Liver (tissue), 3 donors: ENCODE data around the gene JMJD1C.

Experiments used
- EGR1 ChIP-seq, 2 donors: IDR thresholded peaks; 2 replicates each; pipeline ENCODE4 v1.6.1; 2016 to 2018; ENCODE audit warnings: antibody characterized with exemption in 2 of 2, low read depth in 2 of 2
- RAD21 ChIP-seq, 2 donors: IDR thresholded peaks; 2 replicates each; pipeline ENCODE4 v1.6.1; 2016; ENCODE audit warnings: antibody characterized with exemption in 2 of 2, mild to moderate bottlenecking in 2 of 2
- TF ChIP-seq, protein P1 (sequence below): fragments of 150-350 bp; IDR thresholded peaks from 2 replicates; pipeline ENCODE4 v1.5.1; 2017; ENCODE audit warnings: improper control_type of control experiment, low read depth, low read length; ENCODE audit not compliant: missing input control
- TF ChIP-seq, protein P2 (sequence below): IDR thresholded peaks from 2 replicates; pipeline ENCODE4 v1.6.1; 2016; ENCODE audit warnings: antibody characterized with exemption, mild to moderate bottlenecking
- donor health status: healthy.
- donor health status: healthy.

DNA sequence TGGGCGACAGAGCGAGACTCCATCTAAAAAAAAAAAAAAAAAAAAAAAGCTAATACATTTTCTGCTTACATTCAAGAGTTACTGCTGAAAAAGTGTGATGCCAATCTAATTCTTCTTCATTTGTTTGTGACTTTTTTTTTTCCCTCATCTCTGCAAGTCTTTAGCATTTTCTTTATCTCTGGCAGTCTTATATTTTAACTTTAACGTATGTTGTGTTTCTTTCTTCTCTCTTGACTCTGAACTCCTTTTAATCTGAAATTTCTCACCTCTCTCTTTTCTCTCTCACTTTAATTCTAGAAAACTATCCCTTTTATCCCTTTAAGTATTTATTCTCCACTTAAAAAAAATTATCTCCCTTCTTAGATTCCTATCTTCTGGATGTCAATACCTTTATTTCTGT, 146.5 kb downstream of the JMJD1C start:
- TF ChIP-seq, protein P1, sequence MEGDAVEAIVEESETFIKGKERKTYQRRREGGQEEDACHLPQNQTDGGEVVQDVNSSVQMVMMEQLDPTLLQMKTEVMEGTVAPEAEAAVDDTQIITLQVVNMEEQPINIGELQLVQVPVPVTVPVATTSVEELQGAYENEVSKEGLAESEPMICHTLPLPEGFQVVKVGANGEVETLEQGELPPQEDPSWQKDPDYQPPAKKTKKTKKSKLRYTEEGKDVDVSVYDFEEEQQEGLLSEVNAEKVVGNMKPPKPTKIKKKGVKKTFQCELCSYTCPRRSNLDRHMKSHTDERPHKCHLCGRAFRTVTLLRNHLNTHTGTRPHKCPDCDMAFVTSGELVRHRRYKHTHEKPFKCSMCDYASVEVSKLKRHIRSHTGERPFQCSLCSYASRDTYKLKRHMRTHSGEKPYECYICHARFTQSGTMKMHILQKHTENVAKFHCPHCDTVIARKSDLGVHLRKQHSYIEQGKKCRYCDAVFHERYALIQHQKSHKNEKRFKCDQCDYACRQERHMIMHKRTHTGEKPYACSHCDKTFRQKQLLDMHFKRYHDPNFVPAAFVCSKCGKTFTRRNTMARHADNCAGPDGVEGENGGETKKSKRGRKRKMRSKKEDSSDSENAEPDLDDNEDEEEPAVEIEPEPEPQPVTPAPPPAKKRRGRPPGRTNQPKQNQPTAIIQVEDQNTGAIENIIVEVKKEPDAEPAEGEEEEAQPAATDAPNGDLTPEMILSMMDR, result no peak
- no peak for TF ChIP-seq RAD21 (IDR thresholded peaks at IDR 0.05)
- TF ChIP-seq EGR1 (IDR thresholded peaks at IDR 0.05; ENCODE audit: low read depth in 2 of 2), result no peak
- TF ChIP-seq, protein P2, sequence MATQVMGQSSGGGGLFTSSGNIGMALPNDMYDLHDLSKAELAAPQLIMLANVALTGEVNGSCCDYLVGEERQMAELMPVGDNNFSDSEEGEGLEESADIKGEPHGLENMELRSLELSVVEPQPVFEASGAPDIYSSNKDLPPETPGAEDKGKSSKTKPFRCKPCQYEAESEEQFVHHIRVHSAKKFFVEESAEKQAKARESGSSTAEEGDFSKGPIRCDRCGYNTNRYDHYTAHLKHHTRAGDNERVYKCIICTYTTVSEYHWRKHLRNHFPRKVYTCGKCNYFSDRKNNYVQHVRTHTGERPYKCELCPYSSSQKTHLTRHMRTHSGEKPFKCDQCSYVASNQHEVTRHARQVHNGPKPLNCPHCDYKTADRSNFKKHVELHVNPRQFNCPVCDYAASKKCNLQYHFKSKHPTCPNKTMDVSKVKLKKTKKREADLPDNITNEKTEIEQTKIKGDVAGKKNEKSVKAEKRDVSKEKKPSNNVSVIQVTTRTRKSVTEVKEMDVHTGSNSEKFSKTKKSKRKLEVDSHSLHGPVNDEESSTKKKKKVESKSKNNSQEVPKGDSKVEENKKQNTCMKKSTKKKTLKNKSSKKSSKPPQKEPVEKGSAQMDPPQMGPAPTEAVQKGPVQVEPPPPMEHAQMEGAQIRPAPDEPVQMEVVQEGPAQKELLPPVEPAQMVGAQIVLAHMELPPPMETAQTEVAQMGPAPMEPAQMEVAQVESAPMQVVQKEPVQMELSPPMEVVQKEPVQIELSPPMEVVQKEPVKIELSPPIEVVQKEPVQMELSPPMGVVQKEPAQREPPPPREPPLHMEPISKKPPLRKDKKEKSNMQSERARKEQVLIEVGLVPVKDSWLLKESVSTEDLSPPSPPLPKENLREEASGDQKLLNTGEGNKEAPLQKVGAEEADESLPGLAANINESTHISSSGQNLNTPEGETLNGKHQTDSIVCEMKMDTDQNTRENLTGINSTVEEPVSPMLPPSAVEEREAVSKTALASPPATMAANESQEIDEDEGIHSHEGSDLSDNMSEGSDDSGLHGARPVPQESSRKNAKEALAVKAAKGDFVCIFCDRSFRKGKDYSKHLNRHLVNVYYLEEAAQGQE, result no peak
